ENCODE results near the gene OGFOD3.

- TF ChIP-seq POLR2AphosphoS5 (IDR thresholded peaks at IDR 0.05; ENCODE audit: low read depth, low read length): no peak
- TF ChIP-seq POLR2A (IDR thresholded peaks at IDR 0.05; ENCODE audit: low read depth, low read length): no peak
- TF ChIP-seq PAX5 (IDR thresholded peaks at IDR 0.05; ENCODE audit: insufficient read depth, low read length, severe bottlenecking): no peak
- no peak for TF ChIP-seq SPI1 (IDR thresholded peaks at IDR 0.05; ENCODE audit: low read depth, low read length)
- no peak for TF ChIP-seq TAF1 (IDR thresholded peaks at IDR 0.05; ENCODE audit: low read depth, low read length)
These were observed 37.3 kb downstream of the OGFOD3 start for GRCh38 chr17:82380860-82381702.

Data from GM12891 (cell line).